Smooth muscle cell (in vitro differentiated cells): Measurements from ENCODE around the gene MEX3A. TPM values are rescaled to one million over a fixed set of nuclear protein-coding genes. Genes with fewer than 3 reads are reported as not detected.
A peak's percentile ranks its signal among the peaks of the same experiment; 100 is the strongest.

Experiments
- DNase-seq: peaks from one replicate; lab custom pipeline; 2025; ENCODE audit not compliant: unreplicated experiment; lab: John Stamatoyannopoulos, UW
- H2AFZ ChIP-seq: fragments of 200-600 bp; sonication (generic); 2 replicates; pipeline ENCODE4 v1.6.0; 2016; ENCODE audit warnings: antibody characterized with exemption, low read depth, mild to moderate bottlenecking
- H3F3A ChIP-seq: fragments of 200-600 bp; sonication (generic); 2 replicates; pipeline ENCODE4 v1.6.0; 2017; ENCODE audit warnings: antibody characterized with exemption, low read depth
- H3K27ac ChIP-seq: fragments of 200-600 bp; sonication (generic); 2 replicates; pipeline ENCODE4 v1.5.1; 2016; ENCODE audit warnings: low read depth, mild to moderate bottlenecking
- H3K27me3 ChIP-seq: fragments of 200-600 bp; sonication (generic); 2 replicates; pipeline ENCODE4 v1.6.1; 2016; ENCODE audit warnings: low read depth, mild to moderate bottlenecking
- H3K36me3 ChIP-seq: fragments of 200-600 bp; sonication (generic); 2 replicates; pipeline ENCODE4 v1.5.1; 2016; ENCODE audit warnings: low read depth
- H3K4me1 ChIP-seq: fragments of 200-600 bp; sonication (generic); 2 replicates; pipeline ENCODE4 v1.5.1; 2016; ENCODE audit warnings: low read depth
- H3K4me2 ChIP-seq: fragments of 200-600 bp; sonication (generic); 2 replicates; pipeline ENCODE4 v1.6.0; 2016; ENCODE audit warnings: mild to moderate bottlenecking
- H3K4me3 ChIP-seq: fragments of 200-600 bp; sonication (generic); 2 replicates; pipeline ENCODE4 v1.5.1; 2016; ENCODE audit warnings: mild to moderate bottlenecking
- H3K79me2 ChIP-seq: fragments of 200-600 bp; sonication (generic); 2 replicates; pipeline ENCODE4 v1.6.0; 2016; ENCODE audit warnings: low read depth, mild to moderate bottlenecking
- H3K9ac ChIP-seq: fragments of 200-600 bp; sonication (generic); 2 replicates; pipeline ENCODE4 v1.6.0; 2016; ENCODE audit warnings: low read depth
- H3K9me3 ChIP-seq: fragments of 200-600 bp; sonication (generic); replicated peaks from 2 replicates; pipeline ENCODE4 v1.5.1; 2016; ENCODE audit warnings: low read depth
- H4K20me1 ChIP-seq: fragments of 200-600 bp; sonication (generic); 2 replicates; pipeline ENCODE4 v1.6.0; 2016; ENCODE audit warnings: low read depth
- CTCF ChIP-seq: fragments of 200-600 bp; sonication (generic); IDR thresholded peaks from 2 replicates; pipeline ENCODE4 v1.5.1; 2017; ENCODE audit warnings: borderline replicate concordance, mild to moderate bottlenecking, antibody characterized with exemption; ENCODE audit not compliant: insufficient read depth, poor library complexity, severe bottlenecking
- WGBS: methylation state at CpG from one replicate; pipeline ENCODE4 v1.1.7; 2016; ENCODE audit warnings: low lambda C conversion rate; 5-methylcytosine and 5-hydroxymethylcytosine counted together
- polyA plus RNA-seq: library from polyadenylated mRNA; unstranded; fragments of >200 nt; fragmentation: Nextera tagmentation; extraction: Ambion mirVana; gene quantifications from 2 replicates; pipeline ENCODE4 v1.2.1, GENCODE V29; 2016
- total RNA-seq: library from RNA; depleted of rRNA; stranded (reverse); fragments of >200 nt; gene quantifications from 2 replicates; pipeline ENCODE4 v1.2.3, GENCODE V29; 2014

MEX3A gene
- total and polyA plus RNA-seq, 2 experiments from 2014 or later = 10.5 to 13.8 TPM

- Histone ChIP-seq H3K9ac (no peak overlapping the region), H3K4me1 (peaks cover 21% of the 10 kb centered on the region), H2AFZ (no peak overlapping the region), H3K27me3 (no peaks in the 10 kb centered on the region), H4K20me1 (peaks cover 19% of the 10 kb centered on the region), H3K4me2 (no peak overlapping the region), H3K79me2 (peaks cover 64% of the 10 kb centered on the region), H3K36me3 (no peaks in the 10 kb centered on the region), H3K9me3 (no peaks in the 10 kb centered on the region), H3K27ac (peak overlapping the region; percentile 100), H3F3A (peaks cover 4% of the 10 kb centered on the region), H3K4me3 (no peak overlapping the region)
- no peak for DNase-seq
- TF ChIP-seq CTCF = no peak
- WGBS = 76% methylated on average over 4 of the region's 4 CpGs
Observed at GRCh38 chr1:156111355-156111962, 29.2 kb upstream of the MEX3A start.

GRCh38 chr1:156110252-156110651 lies 28.0 kb upstream of the MEX3A start:
- H3K27ac ChIP-seq = no peak overlapping the region
- no peak for DNase-seq
- no peaks in the 10 kb centered on the region for H3K9me3 ChIP-seq
- H3K4me2 ChIP-seq = no peak overlapping the region
- H2AFZ ChIP-seq = no peak overlapping the region
- H3K9ac ChIP-seq = no peak overlapping the region
- no peaks in the 10 kb centered on the region for H3K36me3 ChIP-seq
- peaks cover 7% of the 10 kb centered on the region for H4K20me1 ChIP-seq
- no peak for TF ChIP-seq CTCF
- H3K79me2 ChIP-seq = peaks cover 52% of the 10 kb centered on the region
- no peak overlapping the region for H3K4me3 ChIP-seq
- 92% methylated on average over 2 of the region's 2 CpGs for WGBS
- H3F3A ChIP-seq = peaks cover 10% of the 10 kb centered on the region
- peaks cover 27% of the 10 kb centered on the region for H3K4me1 ChIP-seq
- H3K27me3 ChIP-seq = no peaks in the 10 kb centered on the region

- WGBS = 91% methylated on average over 6 of the region's 6 CpGs
Observed at GRCh38 chr1:156108664-156109241, 26.5 kb upstream of the MEX3A start.

More at GRCh38 chr1:156108664-156109241, 26.5 kb upstream of the MEX3A start:
- Histone ChIP-seq H3K4me2 (no peak overlapping the region), H3K27me3 (no peaks in the 10 kb centered on the region), H2AFZ (no peak overlapping the region), H3K9ac (no peak overlapping the region), H3K9me3 (no peaks in the 10 kb centered on the region), H4K20me1 (no peaks in the 10 kb centered on the region), H3K27ac (peak overlapping the region; percentile 40), H3K4me3 (no peak overlapping the region), H3K79me2 (peaks cover 55% of the 10 kb centered on the region), H3F3A (peaks cover 19% of the 10 kb centered on the region), H3K4me1 (peaks cover 32% of the 10 kb centered on the region), H3K36me3 (no peaks in the 10 kb centered on the region)
- TF ChIP-seq CTCF = no peak
- no peak for DNase-seq
